ENCODE data around the gene HAPSTR1.

The HAPSTR1 gene

DNA sequence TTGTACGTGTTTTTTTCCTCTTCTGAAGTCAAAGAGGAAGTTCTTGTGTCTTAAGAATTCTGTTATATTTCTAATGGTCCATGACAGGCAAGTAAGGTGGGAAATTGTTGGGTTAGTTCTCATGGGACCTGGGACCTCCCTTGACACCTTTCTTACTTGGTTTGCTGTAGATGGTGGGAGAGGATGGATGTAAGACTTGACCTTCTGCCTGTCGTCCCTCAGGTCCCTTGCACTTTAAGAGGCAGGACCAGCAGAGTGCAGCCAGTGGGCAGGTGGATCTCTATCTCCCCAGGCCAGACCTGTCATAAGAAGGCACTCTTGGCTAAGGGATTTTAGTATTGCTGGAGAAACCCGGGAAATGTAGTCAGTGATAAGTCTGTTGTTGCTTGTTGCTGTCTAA, 12.1 kb downstream of the HAPSTR1 start:
- Histone ChIP-seq H3K27me3 (no peaks in the 10 kb centered on the region), H3K9me3 (no peaks in the 10 kb centered on the region), H3K4me1 (no peaks in the 10 kb centered on the region), H3K36me3 (peaks cover 97% of the 10 kb centered on the region), H3K4me3 (ENCODE audit: low read depth, low read length) (no peak overlapping the region)
- DNase-seq, result no peak
- TF ChIP-seq, protein P1, sequence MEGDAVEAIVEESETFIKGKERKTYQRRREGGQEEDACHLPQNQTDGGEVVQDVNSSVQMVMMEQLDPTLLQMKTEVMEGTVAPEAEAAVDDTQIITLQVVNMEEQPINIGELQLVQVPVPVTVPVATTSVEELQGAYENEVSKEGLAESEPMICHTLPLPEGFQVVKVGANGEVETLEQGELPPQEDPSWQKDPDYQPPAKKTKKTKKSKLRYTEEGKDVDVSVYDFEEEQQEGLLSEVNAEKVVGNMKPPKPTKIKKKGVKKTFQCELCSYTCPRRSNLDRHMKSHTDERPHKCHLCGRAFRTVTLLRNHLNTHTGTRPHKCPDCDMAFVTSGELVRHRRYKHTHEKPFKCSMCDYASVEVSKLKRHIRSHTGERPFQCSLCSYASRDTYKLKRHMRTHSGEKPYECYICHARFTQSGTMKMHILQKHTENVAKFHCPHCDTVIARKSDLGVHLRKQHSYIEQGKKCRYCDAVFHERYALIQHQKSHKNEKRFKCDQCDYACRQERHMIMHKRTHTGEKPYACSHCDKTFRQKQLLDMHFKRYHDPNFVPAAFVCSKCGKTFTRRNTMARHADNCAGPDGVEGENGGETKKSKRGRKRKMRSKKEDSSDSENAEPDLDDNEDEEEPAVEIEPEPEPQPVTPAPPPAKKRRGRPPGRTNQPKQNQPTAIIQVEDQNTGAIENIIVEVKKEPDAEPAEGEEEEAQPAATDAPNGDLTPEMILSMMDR (IDR thresholded peaks at IDR 0.05; ENCODE audit: low read depth, low read length), result no peak

DNA sequence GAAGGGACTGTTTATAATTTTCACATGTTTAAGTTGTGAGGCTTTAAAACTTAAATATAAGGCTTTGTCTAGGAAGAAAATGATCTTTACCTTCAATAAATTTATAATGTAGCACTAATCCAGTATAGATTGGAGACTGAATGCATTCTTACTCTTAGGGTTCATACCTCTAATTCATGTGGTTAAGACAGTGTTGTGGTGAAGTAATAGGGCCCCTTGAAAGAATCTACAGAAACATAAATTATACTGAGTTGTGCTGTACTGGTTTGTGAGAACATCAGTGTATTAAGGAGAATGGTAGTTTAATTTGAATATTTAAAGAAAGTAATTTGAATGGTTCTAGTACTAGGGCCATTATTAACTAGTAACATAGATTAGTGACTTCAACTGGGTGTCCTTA, 13.7 kb downstream of the HAPSTR1 start:
- no peak for DNase-seq
- H3K36me3 ChIP-seq, result peaks cover 91% of the 10 kb centered on the region
- TF ChIP-seq, protein P1 (IDR thresholded peaks at IDR 0.05; ENCODE audit: low read depth, low read length), result no peak
- no peaks in the 10 kb centered on the region for H3K9me3 ChIP-seq
- H3K4me3 ChIP-seq (ENCODE audit: low read depth, low read length), result no peak overlapping the region
- H3K27me3 ChIP-seq, result no peaks in the 10 kb centered on the region
- H3K4me1 ChIP-seq, result no peaks in the 10 kb centered on the region; the same call in 1 of the 2 replicates

DNA sequence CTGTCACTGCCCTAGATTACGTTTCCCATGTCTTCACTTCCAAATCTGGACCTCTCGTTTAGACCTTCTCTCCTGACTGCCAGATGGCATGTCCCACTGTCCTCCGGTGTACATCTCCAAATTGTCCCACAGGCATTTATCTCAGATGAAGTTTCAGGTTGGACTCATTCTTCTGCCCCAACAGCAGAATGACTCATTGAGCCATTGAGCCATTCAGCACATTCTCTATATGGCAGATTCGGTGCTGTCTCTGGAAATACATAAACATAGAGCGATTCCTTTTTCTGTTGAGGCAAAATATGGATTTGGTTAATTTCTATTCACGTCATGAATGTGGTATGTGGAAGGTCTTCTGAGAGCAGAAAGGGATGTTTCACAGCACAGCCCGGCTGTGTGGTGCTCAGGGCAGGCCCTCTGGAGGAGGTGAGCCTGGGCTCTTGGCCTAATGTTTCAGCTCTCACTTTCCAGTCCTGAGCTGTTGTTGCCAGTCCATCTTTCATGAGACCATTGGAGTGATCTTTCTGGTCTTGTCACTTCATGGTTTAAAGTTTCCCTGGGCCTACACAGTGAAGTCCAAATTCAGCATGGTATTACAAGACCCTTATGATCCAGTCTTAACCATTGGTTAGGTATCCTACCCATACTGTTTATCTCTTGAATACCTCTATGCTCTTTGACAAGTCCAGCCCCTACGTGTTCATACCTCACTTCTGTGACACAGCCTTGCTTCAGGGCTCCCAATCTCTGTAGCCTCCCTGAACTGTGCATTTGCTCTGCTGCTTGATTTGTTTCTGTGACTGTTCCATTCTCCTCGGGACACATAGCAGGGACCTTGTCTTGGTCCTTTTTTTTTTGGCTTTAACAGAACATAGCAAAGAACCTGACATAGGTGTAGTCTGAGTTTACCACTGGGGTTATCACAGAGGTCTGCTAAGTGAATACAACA, 15.9 kb downstream of the HAPSTR1 start:
- DNase-seq, result no peak
- TF ChIP-seq, protein P1 (IDR thresholded peaks at IDR 0.05; ENCODE audit: low read depth, low read length), result no peak
- peaks cover 88% of the 10 kb centered on the region for H3K36me3 ChIP-seq
- H3K4me1 ChIP-seq, result peaks cover 15% of the 10 kb centered on the region
- H3K27me3 ChIP-seq, result no peaks in the 10 kb centered on the region
- no peaks in the 10 kb centered on the region for H3K9me3 ChIP-seq
- H3K4me3 ChIP-seq (ENCODE audit: low read depth, low read length), result no peak overlapping the region

DNA sequence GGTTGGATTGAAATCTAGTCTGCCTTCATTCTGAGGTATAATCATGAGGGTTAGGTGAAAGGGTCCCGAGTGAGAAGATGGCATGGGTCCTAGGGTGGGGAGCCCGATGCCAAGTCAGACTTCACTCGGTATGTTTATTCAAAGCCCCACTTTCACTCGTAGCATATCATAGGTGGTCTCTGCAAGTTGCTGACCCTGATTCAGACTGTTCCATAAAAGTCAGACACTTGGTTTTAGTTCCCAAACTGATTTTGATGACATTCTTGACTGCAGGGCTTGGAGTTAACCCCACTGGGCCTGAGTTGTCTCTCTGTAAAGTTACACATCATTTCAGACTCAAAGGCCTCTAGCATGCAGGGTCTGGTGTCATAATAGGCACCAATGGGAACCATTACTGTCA, 17.8 kb downstream of the HAPSTR1 start:
- Histone ChIP-seq H3K9me3 (no peaks in the 10 kb centered on the region), H3K4me1 (peaks cover 18% of the 10 kb centered on the region), H3K4me3 (ENCODE audit: low read depth, low read length) (no peak overlapping the region), H3K36me3 (peaks cover 73% of the 10 kb centered on the region), H3K27me3 (no peaks in the 10 kb centered on the region)
- no peak for DNase-seq
- TF ChIP-seq, protein P1 (IDR thresholded peaks at IDR 0.05; ENCODE audit: low read depth, low read length), result no peak

DNA sequence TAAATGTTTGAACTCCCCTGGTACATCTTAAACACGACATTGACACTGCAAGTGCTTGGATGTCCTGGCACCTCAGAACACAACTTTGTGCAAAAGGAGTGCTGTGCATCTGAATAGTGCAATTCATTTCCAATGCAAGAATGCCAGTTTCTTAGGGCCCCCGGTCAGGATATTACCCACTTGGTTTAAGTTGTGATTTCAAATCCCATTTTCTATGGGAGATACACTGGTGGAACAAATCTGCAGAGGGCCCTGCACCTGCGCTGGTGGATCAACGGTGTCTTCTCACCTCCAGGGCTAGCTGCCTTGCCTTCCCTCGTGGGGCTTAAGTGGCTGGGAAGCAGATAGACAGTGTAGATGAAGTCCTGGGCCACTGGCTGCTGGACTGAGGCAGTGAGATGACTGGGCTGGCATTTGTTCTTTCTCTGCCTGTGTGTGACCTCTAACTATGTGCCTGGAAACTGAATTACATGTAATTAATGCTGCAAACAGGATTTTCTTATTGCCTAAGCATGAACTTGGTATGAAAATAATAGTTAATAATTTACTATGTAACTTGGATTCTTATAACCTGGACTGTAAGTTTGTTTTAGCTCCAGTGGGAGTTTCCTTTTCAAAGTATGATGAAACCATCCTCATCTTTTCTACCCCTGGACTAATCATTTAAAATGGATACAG, 20.9 kb downstream of the HAPSTR1 start:
- Histone ChIP-seq H3K27me3 (no peaks in the 10 kb centered on the region), H3K36me3 (peaks cover 71% of the 10 kb centered on the region), H3K4me1 (peaks cover 18% of the 10 kb centered on the region), H3K9me3 (no peaks in the 10 kb centered on the region; the same call in 1 of the 2 replicates), H3K4me3 (ENCODE audit: low read depth, low read length) (no peak overlapping the region)
- TF ChIP-seq, protein P1 (IDR thresholded peaks at IDR 0.05; ENCODE audit: low read depth, low read length), result no peak
- no peak for DNase-seq

- Histone ChIP-seq H3K27me3 (no peaks in the 10 kb centered on the region), H3K4me3 (ENCODE audit: low read depth, low read length) (no peak overlapping the region), H3K4me1 (peaks cover 18% of the 10 kb centered on the region), H3K36me3 (peaks cover 71% of the 10 kb centered on the region), H3K9me3 (no peaks in the 10 kb centered on the region; the same call in 1 of the 2 replicates)
- no peak for DNase-seq
- TF ChIP-seq, protein P1 (IDR thresholded peaks at IDR 0.05; ENCODE audit: low read depth, low read length), result no peak
These were observed 21.4 kb downstream of the HAPSTR1 start for GRCh38 chr16:9112844-9113186.
